GM19324 (cell line): ENCODE data around the gene RILPL1.
"Not testable (repeated sequence)": the region's sequence is repeated elsewhere in the genome, so short reads cannot be mapped to it uniquely, and the experiment has no call there.

Experiments
- ATAC-seq: cut with Tn5 transposase; IDR thresholded peaks from one replicate; pipeline ENCODE4 v1.9.1; 2021; ENCODE audit warnings: mild to moderate bottlenecking, moderate library complexity; ENCODE audit not compliant: unreplicated experiment, low FRiP score

Gene RILPL1

GRCh38 chr12:123531091-123531490, 2.4 kb downstream of the RILPL1 start:
- ATAC-seq = no peak

- no peak for ATAC-seq
Observed at GRCh38 chr12:123530668-123531067, 2.9 kb downstream of the RILPL1 start.

DNA sequence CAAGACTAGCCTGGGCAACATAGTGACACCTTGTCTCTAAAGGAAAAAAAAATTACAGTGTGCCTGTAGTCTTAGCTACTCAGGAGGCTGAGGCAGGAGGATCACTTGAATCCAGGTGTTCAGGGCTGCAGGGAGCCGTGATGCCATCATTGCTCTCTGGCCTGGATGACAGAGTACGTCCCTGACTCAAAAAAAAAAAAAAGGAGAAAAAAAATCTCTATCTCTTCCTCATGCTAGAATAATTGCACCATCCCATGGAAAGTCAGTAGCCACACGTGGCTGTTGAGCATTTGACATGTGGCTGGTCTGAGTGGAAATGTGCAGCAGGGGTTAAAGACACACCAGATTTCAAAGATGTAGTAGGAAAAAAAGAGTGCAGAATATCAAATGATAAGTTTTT, 3.8 kb downstream of the RILPL1 start:
- no peak for ATAC-seq

- ATAC-seq = no peak
Observed at GRCh38 chr12:123528858-123529257, 4.7 kb downstream of the RILPL1 start.

DNA sequence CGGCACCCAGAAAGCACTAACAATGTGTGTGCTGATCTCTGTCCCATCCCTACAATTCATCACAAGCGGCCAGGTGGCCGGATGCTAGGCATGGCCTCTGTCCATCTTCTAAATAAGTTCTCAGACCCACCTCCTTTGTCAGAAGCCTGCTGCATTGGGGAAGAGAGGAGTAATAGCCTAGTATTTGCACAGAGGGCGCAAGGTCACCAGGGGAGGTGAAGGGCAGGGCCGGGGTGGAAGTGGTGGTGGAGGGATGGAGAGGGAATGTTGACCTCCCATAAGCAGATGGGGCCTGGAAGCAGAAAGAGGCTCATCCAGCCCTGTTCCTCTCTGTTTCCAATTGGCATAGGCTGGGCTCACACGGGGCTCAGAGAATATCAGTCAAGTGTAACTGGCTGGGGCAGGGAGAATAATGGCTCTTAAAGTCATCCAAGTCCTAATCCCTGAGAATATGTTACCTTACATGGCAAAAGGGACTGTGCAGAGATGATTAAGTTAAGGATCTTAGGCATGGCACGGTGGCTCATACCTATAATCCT, 6.9 kb downstream of the RILPL1 start:
- no peak for ATAC-seq

DNA sequence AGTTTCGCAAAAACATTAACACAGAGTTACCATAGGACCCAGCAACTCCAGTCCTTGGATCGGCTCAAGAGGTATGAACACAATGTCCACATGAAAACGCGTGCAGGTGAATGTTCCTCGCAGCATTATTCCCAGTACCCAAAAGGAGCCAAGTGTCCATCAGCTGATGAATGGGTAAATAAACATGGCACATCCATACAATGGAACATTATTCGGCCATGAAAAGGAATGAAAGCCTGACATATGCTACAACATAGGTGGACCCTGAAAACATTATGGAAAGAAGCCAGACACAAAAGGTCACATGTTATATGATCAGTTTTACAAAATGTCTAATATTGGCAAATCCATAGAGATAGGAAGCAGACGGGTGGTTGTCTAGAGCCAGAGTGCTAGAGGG, 9.1 kb downstream of the RILPL1 start:
- ATAC-seq = no peak

- ATAC-seq = no peak
Observed at GRCh38 chr12:123523518-123523917, 10.0 kb downstream of the RILPL1 start.

- ATAC-seq = no peak
Observed at GRCh38 chr12:123522164-123522563, 11.4 kb downstream of the RILPL1 start.

DNA sequence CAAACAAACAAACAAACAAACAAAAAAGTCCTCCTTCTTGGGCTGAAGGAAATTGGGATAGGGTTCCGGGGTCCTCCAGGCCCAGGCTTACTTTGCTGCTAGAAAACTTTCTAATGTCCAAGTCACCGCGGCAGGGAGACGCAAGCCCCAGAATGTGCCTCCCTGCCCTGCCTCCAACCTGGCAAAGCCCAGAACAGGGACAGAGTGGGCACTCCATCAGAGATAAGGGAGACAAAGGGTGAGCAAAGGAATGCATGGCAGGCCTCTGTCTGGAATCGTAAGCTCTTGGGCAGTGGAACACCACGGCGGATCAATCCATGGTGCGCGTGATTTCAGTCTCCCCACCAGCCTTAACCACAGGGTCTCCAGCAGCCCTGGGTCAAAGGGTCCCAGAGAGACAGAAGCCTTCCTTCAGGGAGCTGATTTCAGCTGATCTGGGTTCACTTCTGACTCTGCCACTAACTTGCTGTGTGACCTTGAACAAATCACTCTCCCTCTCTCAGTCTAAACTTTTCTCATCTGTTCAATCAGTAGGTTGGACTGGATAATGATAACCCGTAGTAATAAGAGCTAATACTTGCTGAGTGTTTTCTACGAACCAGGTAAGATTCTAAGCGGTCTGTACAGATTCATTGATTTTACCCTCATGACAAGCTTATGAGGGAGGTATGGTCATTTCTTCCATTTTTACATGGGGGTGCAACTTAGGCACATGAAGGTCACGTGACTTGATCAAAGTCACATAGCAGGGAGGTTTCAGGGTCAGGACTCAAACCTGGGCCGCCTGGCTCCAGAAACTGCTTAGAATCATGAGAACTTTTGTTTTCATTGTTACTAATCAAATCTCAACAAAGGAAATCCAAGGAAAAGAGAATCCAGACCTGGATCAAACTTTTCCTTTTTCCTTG, 12.7 kb downstream of the RILPL1 start:
- ATAC-seq = no peak

DNA sequence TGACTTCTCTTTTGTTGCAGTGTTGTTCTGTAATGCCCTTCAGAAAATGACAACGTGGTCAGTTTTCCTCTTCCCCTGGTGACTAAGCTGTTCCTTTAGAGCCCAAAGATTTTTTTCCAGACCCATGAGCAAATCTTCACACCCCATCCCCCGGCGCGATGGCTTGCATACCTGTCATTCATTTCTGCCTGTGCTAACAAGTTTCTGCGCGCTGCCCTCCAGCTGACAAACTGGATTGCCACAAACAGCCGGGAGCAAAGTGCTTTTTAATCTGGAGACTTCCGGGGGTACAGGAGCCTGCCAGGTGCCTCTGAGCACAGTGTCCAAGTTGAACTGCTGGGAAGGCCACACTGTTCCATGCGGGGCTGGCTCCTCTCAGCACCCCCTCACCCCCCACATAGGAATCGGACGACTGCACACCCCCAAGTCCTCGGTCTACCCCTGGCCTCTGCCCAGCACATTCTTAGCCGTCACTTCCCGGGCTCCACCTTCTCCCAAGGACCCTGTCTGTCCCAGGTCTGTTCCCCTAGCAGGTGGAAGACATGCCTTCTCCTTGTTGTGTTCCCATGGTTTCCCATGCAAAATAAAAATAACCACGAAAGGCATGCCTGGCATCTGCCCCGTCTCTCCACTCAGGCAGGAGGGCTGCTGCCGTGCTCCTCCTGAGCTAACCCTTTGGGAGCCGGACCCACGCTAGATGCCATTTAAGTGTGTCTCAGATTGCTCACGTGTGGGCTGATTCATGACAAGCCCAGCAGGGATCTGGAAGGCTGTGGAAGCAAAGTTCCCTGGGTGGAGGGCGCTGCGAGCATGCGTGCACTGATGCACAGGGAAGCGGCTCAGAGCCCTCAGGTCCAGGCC, 14.1 kb downstream of the RILPL1 start:
- ATAC-seq = no peak

DNA sequence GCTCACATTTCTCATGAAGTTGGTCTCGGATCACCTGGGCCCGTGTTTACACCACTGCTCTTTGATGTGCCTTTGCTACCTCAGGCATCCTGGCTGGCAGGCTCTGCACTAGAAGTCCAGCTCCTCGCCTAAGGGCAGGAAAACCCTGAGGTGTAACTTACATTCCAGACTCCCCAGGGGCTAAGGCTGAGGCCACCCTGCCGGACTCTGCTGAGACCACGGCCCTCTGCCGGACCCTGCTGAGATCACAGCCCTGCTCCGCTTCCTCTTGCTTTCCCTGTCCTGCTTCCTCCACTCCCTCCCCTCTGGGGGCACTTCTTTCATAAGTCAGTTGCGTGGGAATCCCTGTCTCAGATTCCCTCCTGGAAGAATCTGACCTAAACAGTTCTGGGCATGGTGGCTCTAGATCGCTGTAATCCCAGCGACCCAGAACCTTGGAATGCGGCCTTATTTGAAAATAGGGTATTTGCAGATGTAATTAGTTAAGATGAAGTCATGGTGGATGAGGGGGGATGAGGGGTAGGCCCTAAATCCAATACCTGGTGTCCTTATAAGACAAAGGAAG, 17.2 kb downstream of the RILPL1 start:
- ATAC-seq = no peak

DNA sequence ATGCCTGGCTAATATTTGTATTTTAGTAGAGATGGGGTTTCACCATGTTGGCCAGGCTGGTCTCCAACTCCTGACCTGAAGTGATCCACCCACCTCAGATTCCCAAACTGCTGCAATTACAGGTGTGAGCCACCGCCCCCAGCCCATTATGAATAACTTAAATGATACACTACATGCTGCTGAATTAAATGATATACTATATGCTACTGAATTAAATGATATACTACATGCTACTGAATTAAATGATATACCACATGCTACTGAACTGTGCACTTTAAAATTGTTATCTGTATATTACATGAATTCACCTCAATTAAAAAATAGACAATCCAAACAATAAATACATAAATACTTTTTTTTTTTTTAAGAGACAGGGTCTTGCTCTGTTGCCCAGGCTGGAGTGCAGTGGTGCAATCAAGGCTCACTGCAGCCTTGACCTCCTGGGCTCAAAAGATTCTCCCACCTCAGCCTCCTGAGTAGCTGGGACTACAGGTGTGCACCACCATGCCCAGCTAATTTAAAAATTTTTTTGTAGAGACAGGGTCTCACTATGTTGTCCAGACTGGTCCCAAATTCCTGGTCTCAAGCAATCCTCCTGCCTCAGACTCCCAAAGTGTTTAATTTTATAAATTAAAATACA, 18.8 kb downstream of the RILPL1 start:
- ATAC-seq = not testable (repeated sequence)

DNA sequence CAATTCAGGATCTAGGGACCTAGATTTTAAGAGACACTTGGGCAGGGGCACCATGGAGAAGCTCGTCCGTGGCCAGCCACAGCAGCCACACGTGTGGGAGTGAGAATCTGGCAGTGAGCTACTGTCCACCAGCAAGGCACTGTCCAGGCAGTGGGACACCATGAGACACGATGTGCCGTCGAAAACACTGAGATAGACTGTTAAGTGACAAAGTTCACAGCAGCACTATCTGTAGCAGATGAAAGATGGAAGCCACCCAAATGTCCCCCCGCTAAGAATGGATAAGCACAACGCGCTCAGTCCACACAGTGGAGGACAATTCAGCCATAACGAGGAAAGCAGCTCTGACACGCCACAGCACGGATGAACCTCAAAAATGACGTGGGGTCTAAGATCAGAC, 19.7 kb downstream of the RILPL1 start:
- ATAC-seq = no peak

DNA sequence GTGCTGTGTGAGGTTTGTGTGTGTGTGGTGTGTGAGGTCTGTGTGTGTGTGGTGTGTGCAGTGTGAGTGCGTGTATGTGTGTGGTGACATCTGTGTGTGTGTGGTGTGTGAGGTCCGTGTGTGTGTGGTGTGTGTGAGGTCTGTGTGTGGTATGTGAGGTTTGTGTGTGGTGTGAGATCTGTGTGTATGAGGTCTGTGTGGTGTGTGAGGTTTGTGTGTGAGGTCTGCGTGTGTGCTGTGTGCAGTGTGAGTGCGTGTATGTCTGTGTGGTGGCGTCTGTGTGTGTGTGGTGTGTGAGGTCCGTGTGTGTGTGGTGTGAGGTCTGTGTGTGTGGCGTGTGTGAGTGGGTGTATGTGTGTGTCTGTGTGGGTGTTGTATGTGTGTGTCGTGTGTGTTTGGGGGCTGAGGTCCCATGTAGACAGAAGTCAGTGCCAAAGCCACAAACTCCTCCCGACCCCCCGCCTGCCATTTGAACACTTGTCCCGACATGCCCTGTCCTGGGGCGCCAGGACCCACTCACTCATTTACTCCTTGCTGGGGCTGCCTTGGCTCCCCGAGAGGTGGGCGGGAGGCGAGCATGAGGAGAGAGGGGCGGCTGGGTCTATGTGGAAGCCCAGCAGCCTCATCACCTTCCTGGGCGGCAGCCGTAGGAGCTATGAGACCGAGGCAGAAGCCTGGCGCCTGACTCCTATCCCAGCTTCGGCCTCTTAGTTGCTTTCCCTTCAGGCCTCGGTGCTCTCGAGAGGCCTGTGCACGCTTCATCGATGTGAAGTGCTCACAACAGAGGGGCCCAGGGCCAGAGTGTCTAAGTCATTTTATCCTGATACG, 20.5 kb downstream of the RILPL1 start:
- ATAC-seq = no peak

GRCh38 chr12:123506843-123507236, 26.7 kb downstream of the RILPL1 start:
- ATAC-seq = no peak

GRCh38 chr12:123506059-123506842, 27.3 kb downstream of the RILPL1 start:
- no peak for ATAC-seq

- no peak for ATAC-seq
Observed at GRCh38 chr12:123502163-123502704, 31.3 kb downstream of the RILPL1 start.

- ATAC-seq = no peak
Observed at GRCh38 chr12:123499332-123499731, 34.2 kb downstream of the RILPL1 start.
